ENCODE measurements around the gene SSTR4.

SSTR4 gene

DNA sequence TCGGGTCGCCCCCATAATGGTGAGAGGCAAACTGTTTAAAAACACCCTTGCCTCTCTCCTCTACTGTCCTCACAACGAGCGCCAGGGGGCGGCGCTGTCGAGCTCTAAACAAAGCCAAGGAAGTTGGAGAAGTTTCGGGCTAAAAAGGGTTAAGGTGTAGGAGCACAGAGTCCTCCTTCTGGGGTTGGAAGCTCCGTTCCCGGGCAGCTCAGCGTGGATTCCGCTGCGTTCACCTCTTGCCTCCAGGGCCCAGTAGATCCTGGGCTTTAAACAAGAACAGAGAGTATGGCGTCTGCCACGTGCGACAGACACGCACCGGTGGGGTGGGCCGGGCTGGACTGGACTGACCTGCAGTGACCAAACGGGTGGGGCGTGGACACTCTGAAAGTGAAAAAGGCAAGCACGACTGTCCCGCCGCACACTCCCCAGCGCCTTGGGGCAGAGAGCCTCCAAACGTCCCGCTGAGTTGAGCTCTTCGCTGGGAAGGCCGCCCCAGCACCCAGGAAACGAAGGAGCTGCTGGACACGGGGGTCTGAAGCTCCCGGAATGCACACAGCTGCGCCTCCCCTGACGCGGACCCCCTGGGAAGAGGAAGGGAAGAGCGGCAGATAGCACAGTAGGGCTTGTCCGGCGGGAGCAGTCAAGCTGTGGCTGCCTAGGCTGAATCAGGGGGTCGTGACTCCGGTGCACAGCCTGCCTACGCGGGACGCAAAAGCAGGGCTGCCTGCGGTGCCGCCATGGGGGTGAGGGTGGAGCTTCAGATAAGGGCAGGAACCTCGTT, 15.9 kb downstream of the SSTR4 start:
- Histone ChIP-seq H3K36me3 (ENCODE audit: insufficient read depth) (no peaks in the 10 kb centered on the region), H4K20me1 (ENCODE audit: insufficient read depth) (no peaks in the 10 kb centered on the region), H3K4me1 (ENCODE audit: low read depth, poor library complexity, severe bottlenecking) (no peaks in the 10 kb centered on the region), H3K4me3 (IDR thresholded peaks at IDR 0.05; ENCODE audit: insufficient read depth, low read depth, low read length) (no peak overlapping the region), H3K4me2 (no peak overlapping the region), H3K9ac (no peak overlapping the region), H2AFZ (ENCODE audit: low read depth) (no peak overlapping the region), H3K27me3 (ENCODE audit: insufficient read depth, low read depth) (no peaks in the 10 kb centered on the region), H3K79me2 (ENCODE audit: insufficient read depth, low read depth) (no peaks in the 10 kb centered on the region), H3K27ac (no peak overlapping the region)
- TF ChIP-seq, protein P1, sequence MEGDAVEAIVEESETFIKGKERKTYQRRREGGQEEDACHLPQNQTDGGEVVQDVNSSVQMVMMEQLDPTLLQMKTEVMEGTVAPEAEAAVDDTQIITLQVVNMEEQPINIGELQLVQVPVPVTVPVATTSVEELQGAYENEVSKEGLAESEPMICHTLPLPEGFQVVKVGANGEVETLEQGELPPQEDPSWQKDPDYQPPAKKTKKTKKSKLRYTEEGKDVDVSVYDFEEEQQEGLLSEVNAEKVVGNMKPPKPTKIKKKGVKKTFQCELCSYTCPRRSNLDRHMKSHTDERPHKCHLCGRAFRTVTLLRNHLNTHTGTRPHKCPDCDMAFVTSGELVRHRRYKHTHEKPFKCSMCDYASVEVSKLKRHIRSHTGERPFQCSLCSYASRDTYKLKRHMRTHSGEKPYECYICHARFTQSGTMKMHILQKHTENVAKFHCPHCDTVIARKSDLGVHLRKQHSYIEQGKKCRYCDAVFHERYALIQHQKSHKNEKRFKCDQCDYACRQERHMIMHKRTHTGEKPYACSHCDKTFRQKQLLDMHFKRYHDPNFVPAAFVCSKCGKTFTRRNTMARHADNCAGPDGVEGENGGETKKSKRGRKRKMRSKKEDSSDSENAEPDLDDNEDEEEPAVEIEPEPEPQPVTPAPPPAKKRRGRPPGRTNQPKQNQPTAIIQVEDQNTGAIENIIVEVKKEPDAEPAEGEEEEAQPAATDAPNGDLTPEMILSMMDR (conservative IDR thresholded peaks at IDR 0.05; ENCODE audit: low read depth, low read length), result no peak

DNA sequence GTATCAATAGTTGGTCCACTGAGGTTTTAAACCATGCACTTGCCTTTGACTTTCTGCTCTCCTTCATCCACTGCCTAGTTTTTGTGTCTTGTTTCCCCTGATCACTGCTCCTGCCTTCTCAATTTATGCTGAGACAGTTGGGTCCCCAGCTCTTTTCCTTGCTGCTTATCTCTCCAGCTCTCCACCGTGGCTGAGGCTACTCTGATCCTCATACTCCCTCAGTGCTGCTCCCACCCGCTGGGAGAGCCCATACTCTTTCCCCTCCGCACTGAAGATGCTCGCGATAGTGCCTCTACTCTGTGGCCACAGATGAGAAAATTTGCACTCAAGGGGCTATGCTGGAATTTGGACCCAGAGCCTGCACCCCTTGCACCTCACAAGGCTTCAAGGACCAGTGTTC, 17.8 kb downstream of the SSTR4 start:
- TF ChIP-seq, protein P1 (conservative IDR thresholded peaks at IDR 0.05; ENCODE audit: low read depth, low read length), result no peak
- Histone ChIP-seq H4K20me1 (ENCODE audit: insufficient read depth) (no peaks in the 10 kb centered on the region), H3K27me3 (ENCODE audit: insufficient read depth, low read depth) (no peaks in the 10 kb centered on the region), H3K36me3 (ENCODE audit: insufficient read depth) (no peaks in the 10 kb centered on the region), H3K79me2 (ENCODE audit: insufficient read depth, low read depth) (no peaks in the 10 kb centered on the region), H3K4me1 (ENCODE audit: low read depth, poor library complexity, severe bottlenecking) (no peaks in the 10 kb centered on the region), H3K9ac (no peak overlapping the region), H3K27ac (no peak overlapping the region), H3K4me3 (IDR thresholded peaks at IDR 0.05; ENCODE audit: insufficient read depth, low read depth, low read length) (no peak overlapping the region), H2AFZ (ENCODE audit: low read depth) (no peak overlapping the region), H3K4me2 (no peak overlapping the region)

- Histone ChIP-seq H2AFZ (ENCODE audit: low read depth) (no peak overlapping the region), H3K9ac (no peak overlapping the region), H3K4me3 (IDR thresholded peaks at IDR 0.05; ENCODE audit: insufficient read depth, low read depth, low read length) (no peak overlapping the region), H3K4me2 (no peak overlapping the region), H3K27ac (no peak overlapping the region), H3K79me2 (ENCODE audit: insufficient read depth, low read depth) (no peaks in the 10 kb centered on the region), H3K27me3 (ENCODE audit: insufficient read depth, low read depth) (no peaks in the 10 kb centered on the region), H3K36me3 (ENCODE audit: insufficient read depth) (no peaks in the 10 kb centered on the region), H3K4me1 (ENCODE audit: low read depth, poor library complexity, severe bottlenecking) (no peaks in the 10 kb centered on the region), H4K20me1 (ENCODE audit: insufficient read depth) (no peaks in the 10 kb centered on the region)
- TF ChIP-seq, protein P1 (conservative IDR thresholded peaks at IDR 0.05; ENCODE audit: low read depth, low read length), result no peak
Measured at GRCh38 chr20:23058240-23058639, 23.1 kb downstream of the SSTR4 start.

DNA sequence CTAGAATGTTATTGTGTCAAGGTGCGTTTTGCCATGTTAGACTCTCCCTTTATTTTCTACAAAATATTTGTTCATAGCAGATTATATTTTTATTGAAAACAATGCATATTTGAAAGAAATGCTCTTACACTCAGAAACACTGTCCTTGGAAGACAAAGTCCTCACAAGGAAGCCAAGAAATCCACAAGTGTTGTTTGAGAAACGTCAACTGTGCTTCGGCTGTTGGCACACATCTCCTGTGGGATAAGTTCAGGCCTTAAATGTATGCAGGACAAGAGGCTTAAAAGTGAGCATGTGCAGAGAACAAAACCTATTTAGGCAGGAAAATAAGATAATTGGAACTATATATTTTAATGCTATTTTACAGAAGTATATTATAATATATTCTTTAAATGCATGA, 23.9 kb downstream of the SSTR4 start:
- no peak overlapping the region for H3K27ac ChIP-seq
- H2AFZ ChIP-seq (ENCODE audit: low read depth), result no peak overlapping the region
- H3K27me3 ChIP-seq (ENCODE audit: insufficient read depth, low read depth), result no peaks in the 10 kb centered on the region
- H3K79me2 ChIP-seq (ENCODE audit: insufficient read depth, low read depth), result no peaks in the 10 kb centered on the region
- TF ChIP-seq, protein P1 (conservative IDR thresholded peaks at IDR 0.05; ENCODE audit: low read depth, low read length), result no peak
- H4K20me1 ChIP-seq (ENCODE audit: insufficient read depth), result no peaks in the 10 kb centered on the region
- H3K4me2 ChIP-seq, result no peak overlapping the region
- no peaks in the 10 kb centered on the region for H3K4me1 ChIP-seq (ENCODE audit: low read depth, poor library complexity, severe bottlenecking)
- no peak overlapping the region for H3K4me3 ChIP-seq (IDR thresholded peaks at IDR 0.05; ENCODE audit: insufficient read depth, low read depth, low read length)
- H3K36me3 ChIP-seq (ENCODE audit: insufficient read depth), result no peaks in the 10 kb centered on the region
- H3K9ac ChIP-seq, result no peak overlapping the region
